C1 segment of cervical spinal cord (tissue), 14 donors: Measurements from ENCODE around the gene CDC42BPA.
"Not testable (repeated sequence)": the region's sequence is repeated elsewhere in the genome, so short reads cannot be mapped to it uniquely, and the experiment has no call there.

Experiments
- DNase-seq, 14 donors: peaks; one replicate each; lab custom pipeline; 2025; lab: John Stamatoyannopoulos, UW

CDC42BPA gene, protein sequence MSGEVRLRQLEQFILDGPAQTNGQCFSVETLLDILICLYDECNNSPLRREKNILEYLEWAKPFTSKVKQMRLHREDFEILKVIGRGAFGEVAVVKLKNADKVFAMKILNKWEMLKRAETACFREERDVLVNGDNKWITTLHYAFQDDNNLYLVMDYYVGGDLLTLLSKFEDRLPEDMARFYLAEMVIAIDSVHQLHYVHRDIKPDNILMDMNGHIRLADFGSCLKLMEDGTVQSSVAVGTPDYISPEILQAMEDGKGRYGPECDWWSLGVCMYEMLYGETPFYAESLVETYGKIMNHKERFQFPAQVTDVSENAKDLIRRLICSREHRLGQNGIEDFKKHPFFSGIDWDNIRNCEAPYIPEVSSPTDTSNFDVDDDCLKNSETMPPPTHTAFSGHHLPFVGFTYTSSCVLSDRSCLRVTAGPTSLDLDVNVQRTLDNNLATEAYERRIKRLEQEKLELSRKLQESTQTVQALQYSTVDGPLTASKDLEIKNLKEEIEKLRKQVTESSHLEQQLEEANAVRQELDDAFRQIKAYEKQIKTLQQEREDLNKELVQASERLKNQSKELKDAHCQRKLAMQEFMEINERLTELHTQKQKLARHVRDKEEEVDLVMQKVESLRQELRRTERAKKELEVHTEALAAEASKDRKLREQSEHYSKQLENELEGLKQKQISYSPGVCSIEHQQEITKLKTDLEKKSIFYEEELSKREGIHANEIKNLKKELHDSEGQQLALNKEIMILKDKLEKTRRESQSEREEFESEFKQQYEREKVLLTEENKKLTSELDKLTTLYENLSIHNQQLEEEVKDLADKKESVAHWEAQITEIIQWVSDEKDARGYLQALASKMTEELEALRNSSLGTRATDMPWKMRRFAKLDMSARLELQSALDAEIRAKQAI (N-terminal part only)

DNA sequence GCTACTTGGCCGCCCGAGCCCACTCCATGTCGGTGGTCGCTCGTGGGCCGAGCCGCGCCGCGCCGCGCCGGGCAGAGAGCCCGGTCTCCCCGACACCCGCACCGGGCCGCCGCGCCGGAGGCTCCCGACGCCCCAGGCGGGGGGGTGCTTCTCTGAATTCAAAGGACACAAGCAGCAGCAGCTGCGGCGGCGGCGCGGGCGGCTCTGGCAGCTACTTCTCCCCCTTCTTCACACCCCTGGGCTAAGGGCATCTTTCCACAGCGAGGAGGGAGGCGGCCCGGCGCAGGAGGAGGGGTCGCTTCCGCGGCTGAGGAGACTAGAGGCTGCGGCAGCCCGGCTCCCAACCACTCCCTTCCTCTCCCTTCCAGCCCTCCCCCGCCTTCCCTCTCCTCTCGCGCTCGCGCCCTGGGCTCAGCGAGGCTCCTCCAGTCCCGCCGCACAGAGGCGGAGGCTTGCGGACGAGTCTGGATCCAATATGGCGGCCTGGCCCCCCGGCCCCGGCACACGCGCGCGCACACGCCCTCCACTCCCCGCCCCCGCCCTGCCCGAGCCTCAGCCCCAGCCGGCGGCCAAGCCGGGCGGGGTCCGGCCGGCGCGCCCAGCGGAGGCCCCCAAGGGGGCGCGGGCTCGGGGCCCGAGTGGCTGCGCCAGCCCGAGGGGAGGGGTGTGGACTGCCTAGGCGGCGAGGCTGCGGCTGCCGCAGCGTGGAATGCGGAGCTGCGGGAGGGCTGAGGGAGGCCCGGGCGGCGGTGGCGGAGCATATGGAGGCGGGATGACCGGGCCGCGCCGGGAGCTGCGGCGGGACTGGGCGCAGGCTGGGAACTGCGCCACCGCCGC lies at the start of gene CDC42BPA:
Gene CDC42BPA, minus strand, starts transcription at position 477 of the 837 bp plus-strand sequence. CDS start 1,310 bp downstream, outside the sequence.
- peak in 13 of 14 donors; percentile 23 to 89 (median 76) for DNase-seq

- DNase-seq: no peak
Measured at GRCh38 chr1:227368009-227368408, 49.7 kb upstream of the CDC42BPA start.

- DNase-seq: no peak
Measured at GRCh38 chr1:227365473-227366431, 47.5 kb upstream of the CDC42BPA start.

- no peak for DNase-seq
Measured at GRCh38 chr1:227364657-227365056, 46.4 kb upstream of the CDC42BPA start.

GRCh38 chr1:227363825-227364224 lies 45.5 kb upstream of the CDC42BPA start:
- no peak for DNase-seq

- DNase-seq: no peak
Measured at GRCh38 chr1:227362039-227362438, 43.7 kb upstream of the CDC42BPA start.

DNA sequence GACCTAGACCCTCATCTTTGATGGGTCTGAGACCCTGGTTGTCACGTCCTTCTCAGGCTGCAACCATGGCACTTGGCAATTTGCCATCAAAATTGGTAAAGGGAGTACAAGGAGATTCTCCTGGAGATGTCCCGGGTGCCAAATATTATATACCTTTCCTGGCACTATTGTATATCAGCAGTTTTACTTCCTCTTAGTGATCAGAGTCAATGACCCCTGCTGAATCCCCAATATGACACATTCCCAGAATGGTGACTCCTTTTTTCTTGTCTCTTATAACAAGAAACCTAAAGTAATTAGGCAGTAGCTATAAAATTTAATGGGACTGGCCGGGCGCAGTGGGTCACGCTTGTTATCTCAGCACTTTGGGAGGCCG lies 39.6 kb upstream of the CDC42BPA start:
- no peak for DNase-seq

- DNase-seq: peak in 1 of 14 donors; percentile 28
Measured at GRCh38 chr1:227357171-227357926, 39.1 kb upstream of the CDC42BPA start.

GRCh38 chr1:227356620-227357146 lies 38.4 kb upstream of the CDC42BPA start:
- DNase-seq: no peak

GRCh38 chr1:227355542-227356245 lies 37.4 kb upstream of the CDC42BPA start:
- no peak for DNase-seq

DNA sequence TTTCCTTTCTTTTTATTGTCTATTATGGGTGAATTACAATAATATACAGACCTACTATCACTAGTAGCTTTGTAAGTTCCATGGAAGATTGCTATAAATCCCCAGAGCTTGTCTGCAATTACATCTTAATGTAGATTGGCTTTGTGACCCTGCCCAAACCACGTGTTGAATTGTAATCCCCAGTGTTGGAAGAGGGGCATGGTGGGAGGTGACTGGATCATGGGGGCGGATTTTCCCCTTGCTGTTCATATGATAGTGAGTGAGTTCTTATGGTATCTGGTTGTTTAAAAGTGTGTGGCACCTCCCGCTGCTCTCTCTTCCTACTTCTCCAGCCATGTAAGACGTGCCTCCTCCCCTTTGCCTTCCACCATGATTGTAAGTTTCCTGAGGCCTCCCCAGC lies 34.9 kb upstream of the CDC42BPA start:
- no peak for DNase-seq

DNA sequence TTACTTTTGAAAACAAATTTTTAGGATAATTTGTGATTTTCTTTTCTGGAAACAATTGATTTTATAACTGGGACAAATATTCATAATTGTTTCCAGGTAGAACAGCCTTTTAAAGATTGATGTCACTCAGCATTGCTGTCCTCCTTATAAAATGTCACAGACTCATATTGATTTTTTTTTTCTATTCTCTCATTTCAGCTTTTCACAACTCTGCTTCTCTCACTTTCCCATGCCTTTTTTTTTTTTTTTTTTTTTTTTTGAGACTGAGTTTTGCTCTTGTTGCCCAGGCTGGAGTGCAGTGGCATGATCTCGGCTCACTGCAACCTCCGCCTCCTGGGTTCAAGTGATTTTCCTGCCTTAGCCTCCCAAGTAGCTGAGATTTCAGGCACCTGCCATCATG lies 33.9 kb upstream of the CDC42BPA start:
- not testable (repeated sequence) for DNase-seq

DNA sequence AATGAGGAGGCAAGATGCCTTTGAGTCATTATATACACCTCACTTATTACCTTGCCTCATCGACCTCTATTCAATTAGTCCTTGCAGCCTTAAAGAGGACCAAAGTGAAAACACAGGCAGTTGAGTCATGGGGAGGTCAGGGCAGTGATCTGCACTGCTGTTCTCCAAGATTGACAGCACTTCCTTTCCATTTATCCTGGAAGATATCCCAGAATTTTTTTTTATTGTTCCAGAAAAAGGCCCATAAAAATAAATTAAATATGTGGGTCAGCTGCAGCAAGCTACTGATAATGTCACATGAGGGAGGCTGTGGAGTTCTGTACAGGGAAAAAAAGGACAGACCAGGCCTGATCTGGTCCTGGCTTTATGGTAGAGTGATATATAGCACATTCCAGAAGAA lies 33.2 kb upstream of the CDC42BPA start:
- no peak for DNase-seq

DNA sequence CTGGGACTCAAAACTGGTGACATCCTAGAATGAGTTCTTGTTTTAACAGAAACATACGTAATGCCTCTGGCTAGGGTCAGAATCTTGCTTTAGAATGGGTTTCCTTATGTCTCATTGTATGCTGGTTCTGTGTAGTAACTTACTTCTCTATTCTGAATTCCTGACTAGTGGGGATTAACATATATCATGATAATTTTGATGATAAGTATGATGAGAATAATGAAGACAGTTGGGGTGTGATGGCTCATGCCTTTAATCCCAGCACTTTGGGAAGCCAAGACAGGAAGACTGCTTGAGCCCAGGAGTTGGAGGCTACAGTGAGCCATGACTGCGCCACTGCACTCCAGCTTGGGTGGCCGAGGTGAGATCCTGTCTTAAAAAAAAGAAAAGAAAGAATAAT lies 31.7 kb upstream of the CDC42BPA start:
- no peak for DNase-seq

GRCh38 chr1:227343727-227344551 lies 25.6 kb upstream of the CDC42BPA start:
- DNase-seq: no peak

DNA sequence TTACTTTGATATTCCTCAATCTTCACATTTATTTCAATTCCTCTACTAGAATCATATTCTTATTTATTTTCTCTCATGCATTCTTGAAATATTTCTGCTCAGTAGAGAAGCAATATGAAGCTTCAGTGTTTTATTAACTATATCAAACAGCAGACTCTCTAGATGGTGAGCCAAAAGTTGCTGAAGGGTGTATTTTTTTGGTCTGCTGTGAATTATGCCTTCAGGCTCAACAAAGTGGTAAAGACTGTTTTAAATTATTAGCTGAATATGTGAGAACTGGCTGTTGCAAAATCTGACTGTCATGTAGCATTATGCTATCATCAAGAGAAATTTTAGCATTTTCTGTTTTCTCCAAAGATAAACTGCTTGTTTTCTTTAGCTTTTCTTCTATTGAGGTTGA lies 24.9 kb upstream of the CDC42BPA start:
- no peak for DNase-seq

- no peak for DNase-seq
Measured at GRCh38 chr1:227342075-227342829, 24.0 kb upstream of the CDC42BPA start.
